ENCODE data around the gene MAPK10.

- TF ChIP-seq EP300 (IDR thresholded peaks at IDR 0.05) (no peak), CTCF (IDR thresholded peaks at IDR 0.05) (no peak), POLR2A (IDR thresholded peaks at IDR 0.05; ENCODE audit: low read depth) (no peak), POLR2AphosphoS5 (IDR thresholded peaks at IDR 0.05) (no peak)
These were observed 2.7 kb upstream of the MAPK10 start for GRCh38 chr4:86362510-86362909.
